GM23338 (cell line): ENCODE data around the gene BNC1. TPM values are rescaled to one million over a fixed set of nuclear protein-coding genes. Genes with fewer than 3 reads are reported as not detected.

Source experiments
- ATAC-seq: fragments of 200-7000 bp; cut with Tn5 transposase; 3 replicates; pipeline ENCODE4 v1.9.1; 2020
- DNase-seq: peaks from one replicate; pipeline ENCODE4 v3.0.0-alpha.2; 2015; ENCODE audit warnings: low spot score
- H2AFZ ChIP-seq: fragments of 200-600 bp; sonication (generic); 2 replicates; pipeline ENCODE4 v1.8.0; 2016; ENCODE audit warnings: antibody characterized with exemption, mild to moderate bottlenecking, moderate library complexity
- H3F3A ChIP-seq: fragments of 200-600 bp; sonication (generic); replicated peaks from 2 replicates; pipeline ENCODE4 v1.8.0; 2017; ENCODE audit warnings: antibody characterized with exemption, mixed run types, low read depth
- H3K27ac ChIP-seq: fragments of 200-600 bp; sonication (generic); 2 replicates; pipeline ENCODE4 v1.6.1; 2016; ENCODE audit warnings: low read depth
- H3K27me3 ChIP-seq: fragments of 200-600 bp; sonication (generic); 2 replicates; pipeline ENCODE4 v1.8.0; 2016; ENCODE audit warnings: mild to moderate bottlenecking, mixed run types, moderate library complexity; ENCODE audit not compliant: insufficient read depth
- H3K36me3 ChIP-seq: fragments of 200-600 bp; sonication (generic); 2 replicates; pipeline ENCODE4 v1.8.0; 2016; ENCODE audit warnings: mild to moderate bottlenecking; ENCODE audit not compliant: insufficient read depth
- H3K4me1 ChIP-seq: fragments of 200-600 bp; sonication (generic); 2 replicates; pipeline ENCODE4 v1.8.0; 2016; ENCODE audit warnings: mild to moderate bottlenecking, moderate library complexity; ENCODE audit not compliant: insufficient read depth
- H3K4me2 ChIP-seq: fragments of 200-600 bp; sonication (generic); 2 replicates; pipeline ENCODE4 v1.7.1; 2017; ENCODE audit warnings: mixed run types
- H3K4me3 ChIP-seq: fragments of 200-600 bp; sonication (generic); 2 replicates; pipeline ENCODE4 v1.6.1; 2016; ENCODE audit warnings: mixed run types
- H3K79me2 ChIP-seq: fragments of 200-600 bp; sonication (generic); replicated peaks from 2 replicates; pipeline ENCODE4 v1.8.0; 2017; ENCODE audit warnings: mild to moderate bottlenecking; ENCODE audit not compliant: insufficient read depth
- H3K9me2 ChIP-seq: fragments of 200-600 bp; sonication (generic); 2 replicates; pipeline ENCODE4 v1.8.0; 2017; ENCODE audit not compliant: insufficient read depth
- H4K20me1 ChIP-seq: fragments of 200-600 bp; sonication (generic); replicated peaks from 2 replicates; pipeline ENCODE4 v1.8.0; 2017; ENCODE audit warnings: mild to moderate bottlenecking; ENCODE audit not compliant: insufficient read depth
- H3K27ac Mint-ChIP-seq: 2 replicates; pipeline ENCODE4 v1.8.0; 2020; ENCODE audit warnings: inconsistent platforms, mild to moderate bottlenecking, moderate library complexity, mixed read lengths
- H3K27me3 Mint-ChIP-seq: 3 replicates; pipeline ENCODE4 v1.8.0; 2022; ENCODE audit warnings: low read depth, mild to moderate bottlenecking, moderate library complexity, mixed read lengths, inconsistent platforms; ENCODE audit not compliant: insufficient read depth, poor library complexity
- H3K36me3 Mint-ChIP-seq: 3 replicates; pipeline ENCODE4 v1.8.0; 2021; ENCODE audit warnings: low read depth, mild to moderate bottlenecking, inconsistent platforms, moderate library complexity, mixed read lengths
- H3K4me1 Mint-ChIP-seq: 3 replicates; pipeline ENCODE4 v1.8.0; 2020; ENCODE audit warnings: mild to moderate bottlenecking, inconsistent platforms, mixed read lengths
- H3K4me3 Mint-ChIP-seq: 3 replicates; pipeline ENCODE4 v1.8.0; 2021; ENCODE audit warnings: moderate library complexity, mild to moderate bottlenecking, inconsistent platforms, mixed read lengths
- H3K9me3 Mint-ChIP-seq: 3 replicates; pipeline ENCODE4 v1.8.0; 2020; ENCODE audit warnings: moderate library complexity, mild to moderate bottlenecking, inconsistent platforms, mixed read lengths
- CREB1 ChIP-seq: fragments of 250-450 bp; sonication (Bioruptor Pico); IDR thresholded peaks from 2 replicates; pipeline ENCODE4 v1.5.0; 2020; ENCODE audit warnings: low read depth, mild to moderate bottlenecking, moderate library complexity
- EZH2 ChIP-seq: fragments of 200-600 bp; sonication (generic); IDR thresholded peaks from one replicate; pipeline ENCODE4 v1.8.0; 2017; ENCODE audit warnings: antibody characterized with exemption, mild to moderate bottlenecking, low read depth; ENCODE audit not compliant: unreplicated experiment
- EZH2phosphoT487 ChIP-seq: fragments of 200-600 bp; sonication (generic); IDR thresholded peaks from one replicate; pipeline ENCODE4 v1.8.1; 2018; ENCODE audit warnings: antibody characterized with exemption; ENCODE audit not compliant: unreplicated experiment
- JUNB ChIP-seq: IDR thresholded peaks from one replicate; pipeline ENCODE4 v1.6.1; 2016; ENCODE audit warnings: antibody characterized with exemption; ENCODE audit not compliant: unreplicated experiment
- NANOG ChIP-seq: IDR thresholded peaks from 2 replicates; pipeline ENCODE4 v1.6.1; 2016; ENCODE audit warnings: antibody characterized with exemption, borderline replicate concordance
- POLR2AphosphoS5 ChIP-seq: IDR thresholded peaks from 2 replicates; pipeline ENCODE4 v1.6.1; 2016; ENCODE audit warnings: antibody characterized with exemption, low read depth
- STAT1 ChIP-seq: IDR thresholded peaks from one replicate; pipeline ENCODE4 v1.6.1; 2016; ENCODE audit warnings: antibody characterized with exemption; ENCODE audit not compliant: unreplicated experiment
- ZNF114 ChIP-seq: fragments of 250-450 bp; sonication (Bioruptor Pico); IDR thresholded peaks from 2 replicates; pipeline ENCODE4 v1.5.0; 2020; ENCODE audit warnings: mild to moderate bottlenecking, moderate library complexity
- ZNF331 ChIP-seq: fragments of 250-450 bp; sonication (Bioruptor Pico); IDR thresholded peaks from 2 replicates; pipeline ENCODE4 v1.5.0; 2020; ENCODE audit warnings: low read depth, mild to moderate bottlenecking, moderate library complexity
- ZNF462 ChIP-seq: fragments of 250-450 bp; sonication (Bioruptor Pico); IDR thresholded peaks from 2 replicates; pipeline ENCODE4 v1.5.0; 2020; ENCODE audit warnings: mild to moderate bottlenecking, moderate library complexity
- polyA plus RNA-seq: library from polyadenylated mRNA; unstranded; fragments of >200 nt; fragmentation: Nextera tagmentation; extraction: Ambion mirVana; gene quantifications from 2 replicates; pipeline ENCODE4 v1.2.1, GENCODE V29; 2016
- total RNA-seq: library from RNA; depleted of rRNA; stranded (reverse); fragments of >200 nt; shearing (Covaris generic); gene quantifications from 2 replicates; pipeline ENCODE4 v1.2.3, GENCODE V29; 2014
- TF ChIP-seq, protein P1 (sequence below): IDR thresholded peaks from 2 replicates; pipeline ENCODE4 v1.6.1; 2016; ENCODE audit warnings: antibody characterized with exemption

Gene BNC1
- total and polyA plus RNA-seq, 2 experiments from 2014 or later = 0.26 to 1.1 TPM

GRCh38 chr15:83320404-83320803, 35.9 kb upstream of the BNC1 start:
- Histone ChIP-seq H3K27me3 (no peaks in the 10 kb centered on the region), H3K4me1 (peaks cover 6% of the 10 kb centered on the region), H3K79me2 (no peaks in the 10 kb centered on the region), H2AFZ (no peak overlapping the region), H3K4me2 (no peak overlapping the region), H4K20me1 (no peaks in the 10 kb centered on the region), H3K27ac (no peak overlapping the region), H3F3A (no peaks in the 10 kb centered on the region), H3K4me3 (no peak overlapping the region), H3K9me2 (peaks cover 26% of the 10 kb centered on the region), H3K36me3 (no peaks in the 10 kb centered on the region)
- Mint-ChIP-seq H3K9me3 (peaks cover 3% of the 10 kb centered on the region; the same call in 1 of the 3 replicates), H3K27ac (no peak overlapping the region), H3K4me3 (no peak overlapping the region), H3K27me3 (peaks cover 2% of the 10 kb centered on the region), H3K36me3 (no peaks in the 10 kb centered on the region), H3K4me1 (peaks cover 10% of the 10 kb centered on the region)
- TF ChIP-seq NANOG (no peak), POLR2AphosphoS5 (no peak), ZNF331 (CRISPR knock-in tag) (no peak), ZNF114 (CRISPR knock-in tag) (no peak)
- TF ChIP-seq, protein P1, sequence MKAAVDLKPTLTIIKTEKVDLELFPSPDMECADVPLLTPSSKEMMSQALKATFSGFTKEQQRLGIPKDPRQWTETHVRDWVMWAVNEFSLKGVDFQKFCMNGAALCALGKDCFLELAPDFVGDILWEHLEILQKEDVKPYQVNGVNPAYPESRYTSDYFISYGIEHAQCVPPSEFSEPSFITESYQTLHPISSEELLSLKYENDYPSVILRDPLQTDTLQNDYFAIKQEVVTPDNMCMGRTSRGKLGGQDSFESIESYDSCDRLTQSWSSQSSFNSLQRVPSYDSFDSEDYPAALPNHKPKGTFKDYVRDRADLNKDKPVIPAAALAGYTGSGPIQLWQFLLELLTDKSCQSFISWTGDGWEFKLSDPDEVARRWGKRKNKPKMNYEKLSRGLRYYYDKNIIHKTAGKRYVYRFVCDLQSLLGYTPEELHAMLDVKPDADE = no peak
- ATAC-seq (no peak), DNase-seq (no peak)

DNA sequence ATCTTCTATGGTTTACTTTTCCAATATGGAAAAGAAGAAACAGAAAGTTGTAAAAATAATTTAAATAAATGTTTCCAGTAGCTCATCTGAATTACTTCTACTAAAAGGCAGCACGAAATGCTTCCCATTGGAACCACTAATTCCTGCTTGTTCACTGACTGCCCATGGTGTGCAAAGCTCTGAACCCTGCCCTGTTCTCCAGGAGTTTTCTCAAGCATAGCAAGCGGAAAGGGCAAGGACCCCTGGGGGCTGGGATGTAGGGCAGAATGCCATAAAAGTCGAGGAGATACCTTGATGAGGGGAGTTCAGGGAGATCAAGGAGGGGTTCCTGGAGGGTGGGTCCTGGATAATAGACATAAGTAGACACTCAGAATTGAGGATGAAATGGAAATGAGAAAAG, 35.3 kb upstream of the BNC1 start:
- Mint-ChIP-seq H3K4me1 (peaks cover 10% of the 10 kb centered on the region), H3K36me3 (no peaks in the 10 kb centered on the region), H3K27ac (no peak overlapping the region), H3K9me3 (peaks cover 3% of the 10 kb centered on the region; the same call in 1 of the 3 replicates), H3K4me3 (no peak overlapping the region), H3K27me3 (peaks cover 2% of the 10 kb centered on the region)
- no peak overlapping the region for H3K4me2 ChIP-seq
- H3F3A ChIP-seq = no peaks in the 10 kb centered on the region
- no peaks in the 10 kb centered on the region for H3K79me2 ChIP-seq
- peaks cover 26% of the 10 kb centered on the region for H3K9me2 ChIP-seq
- ATAC-seq (no peak), DNase-seq (no peak)
- no peaks in the 10 kb centered on the region for H3K27me3 ChIP-seq
- no peaks in the 10 kb centered on the region for H3K36me3 ChIP-seq
- H2AFZ ChIP-seq = no peak overlapping the region
- peaks cover 6% of the 10 kb centered on the region for H3K4me1 ChIP-seq
- no peak overlapping the region for H3K27ac ChIP-seq
- H3K4me3 ChIP-seq = no peak overlapping the region
- no peaks in the 10 kb centered on the region for H4K20me1 ChIP-seq
- TF ChIP-seq STAT1 = no peak
- TF ChIP-seq EZH2 = no peak
- no peak for TF ChIP-seq NANOG
- TF ChIP-seq ZNF331 (CRISPR knock-in tag) = no peak
- TF ChIP-seq ZNF114 (CRISPR knock-in tag) = no peak
- no peak for TF ChIP-seq EZH2phosphoT487
- no peak for TF ChIP-seq CREB1
- TF ChIP-seq, protein P1 = no peak
- TF ChIP-seq ZNF462 (CRISPR knock-in tag) = no peak
- TF ChIP-seq JUNB = no peak
